ENCODE results near the gene HNRNPD.
"Not testable (repeated sequence)": the region's sequence is repeated elsewhere in the genome, so short reads cannot be mapped to it uniquely, and the experiment has no call there.

Gene HNRNPD

DNA sequence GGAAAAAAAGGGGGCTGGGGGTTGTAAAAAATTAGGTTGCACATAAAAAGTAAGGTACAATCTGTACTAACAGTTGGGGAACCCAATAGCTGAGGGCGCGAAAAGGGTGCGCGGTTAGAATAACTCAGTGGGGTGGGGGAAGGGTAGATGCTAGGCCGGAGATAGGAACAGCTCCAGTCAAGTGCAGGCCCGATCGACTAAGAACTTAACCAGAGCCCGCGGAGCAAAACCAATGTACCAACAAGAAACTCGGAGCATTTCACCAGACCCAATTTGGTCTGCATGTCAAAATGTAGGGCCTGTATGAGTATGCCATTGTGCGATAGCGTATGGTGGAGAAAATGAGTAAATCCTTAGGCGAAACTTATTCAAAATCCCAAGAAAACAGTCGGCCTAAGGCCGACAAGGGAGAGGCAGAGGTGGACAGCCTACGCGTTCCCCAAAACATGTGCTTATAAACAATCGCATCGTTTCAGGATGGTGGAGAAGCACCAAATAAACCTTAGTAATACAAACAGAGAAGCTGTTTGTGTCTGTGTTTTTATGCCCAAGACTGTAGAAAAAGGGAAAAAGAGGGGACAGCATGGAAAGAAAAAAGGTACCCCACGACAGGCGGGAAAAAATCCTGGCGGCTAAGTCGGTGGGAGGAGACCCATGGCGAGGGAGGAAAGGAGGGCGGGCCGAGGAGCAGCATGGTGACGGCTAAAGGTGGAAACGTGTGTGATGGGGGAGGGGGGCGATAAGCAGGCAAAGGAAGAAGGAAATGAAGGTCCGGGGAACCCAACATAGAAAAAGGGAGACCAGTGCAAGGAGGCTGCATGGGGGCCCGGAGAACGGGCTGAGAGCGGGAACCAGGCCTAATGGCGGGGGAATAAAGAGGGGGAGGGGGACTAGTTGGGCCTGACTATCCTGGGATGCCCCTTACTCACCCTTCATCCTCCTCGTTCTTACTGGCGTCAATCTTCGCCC lies 990 bp downstream of the HNRNPD start:
- peak overlapping the region; percentile 98 for H3K4ac ChIP-seq (ENCODE audit: low read depth, low read length)
- peaks cover 76% of the 10 kb centered on the region for H3K79me2 ChIP-seq (ENCODE audit: control insufficient read depth, insufficient read depth, low read length)
- peak overlapping the region; percentile 82 for H3K18ac ChIP-seq (ENCODE audit: low read length)
- peak overlapping the region; percentile 92 for H3K4me2 ChIP-seq (ENCODE audit: low read length)
- H3K27ac ChIP-seq (ENCODE audit: low read depth, low read length), result peak overlapping the region; percentile 89
- no CpG with 5 or more reads among the region's 37 CpGs for WGBS (ENCODE audit: extremely low coverage, insufficient coverage, low lambda C conversion rate)
- H4K5ac ChIP-seq (ENCODE audit: low read length), result peak overlapping the region; percentile 12
- peak; percentile 90 for DNase-seq
- H3K4me3 ChIP-seq (ENCODE audit: low read length), result peak overlapping the region; percentile 95
- H2AK5ac ChIP-seq (ENCODE audit: low read length), result peak overlapping the region; percentile 64
- peak overlapping the region; percentile 99 for H3K9ac ChIP-seq (ENCODE audit: low read length)
- H2BK5ac ChIP-seq (ENCODE audit: low read length), result peak overlapping the region; percentile 93
- H3K36me3 ChIP-seq (ENCODE audit: control insufficient read depth, insufficient read depth, low read length), result peaks cover 1% of the 10 kb centered on the region
- peak overlapping the region; percentile 61 for H2BK120ac ChIP-seq (ENCODE audit: low read depth, low read length)
- H3K23ac ChIP-seq (ENCODE audit: low read length), result peak overlapping the region; percentile 99
- H3K79me1 ChIP-seq (ENCODE audit: low read length), result peaks cover 4% of the 10 kb centered on the region
- H4K8ac ChIP-seq (ENCODE audit: low read depth, low read length), result no peak overlapping the region
- H3K27me3 ChIP-seq (ENCODE audit: insufficient read depth, low read length, poor library complexity), result no peaks in the 10 kb centered on the region
- peak overlapping the region; percentile 100 for H3K56ac ChIP-seq (ENCODE audit: low read length)
- peaks cover 5% of the 10 kb centered on the region for H3K4me1 ChIP-seq (ENCODE audit: control insufficient read depth, low read depth, low read length)
- H2BK15ac ChIP-seq (replicated peaks; ENCODE audit: low read depth), result no peak overlapping the region

DNA sequence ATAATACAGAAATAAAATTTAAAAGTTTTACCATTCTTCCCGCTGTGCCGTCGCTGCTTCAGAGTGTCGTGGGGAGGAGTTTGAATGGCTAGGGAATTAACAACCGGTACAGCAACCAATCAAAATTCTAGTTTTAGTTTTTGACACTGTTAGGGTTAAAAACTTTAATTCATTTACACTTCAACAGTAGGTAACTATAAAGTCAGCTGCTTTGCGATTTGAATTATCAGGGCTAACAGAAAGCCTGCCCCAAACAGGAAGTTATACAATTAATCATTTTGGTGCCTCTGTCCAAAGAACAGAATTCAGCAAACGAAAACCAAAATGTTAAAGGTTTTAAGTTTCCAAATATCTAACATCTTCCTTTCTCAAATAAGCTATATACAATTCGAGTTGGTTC lies 2.3 kb downstream of the HNRNPD start:
- H3K9ac ChIP-seq (ENCODE audit: low read length), result peak overlapping the region; percentile 99
- no peak for DNase-seq
- WGBS (ENCODE audit: extremely low coverage, insufficient coverage, low lambda C conversion rate), result no CpG with 5 or more reads among the region's 8 CpGs
- peaks cover 4% of the 10 kb centered on the region for H3K79me1 ChIP-seq (ENCODE audit: low read length)
- H4K5ac ChIP-seq (ENCODE audit: low read length), result no peak overlapping the region
- no peak overlapping the region for H4K8ac ChIP-seq (ENCODE audit: low read depth, low read length)
- H3K36me3 ChIP-seq (ENCODE audit: control insufficient read depth, insufficient read depth, low read length), result peaks cover 2% of the 10 kb centered on the region
- peaks cover 85% of the 10 kb centered on the region for H3K79me2 ChIP-seq (ENCODE audit: control insufficient read depth, insufficient read depth, low read length)
- no peak overlapping the region for H2AK5ac ChIP-seq (ENCODE audit: low read length)
- H3K4me2 ChIP-seq (ENCODE audit: low read length), result peak overlapping the region; percentile 92
- peaks cover 6% of the 10 kb centered on the region for H3K4me1 ChIP-seq (ENCODE audit: control insufficient read depth, low read depth, low read length)
- H3K23ac ChIP-seq (ENCODE audit: low read length), result no peak overlapping the region
- H2BK5ac ChIP-seq (ENCODE audit: low read length), result no peak overlapping the region
- peak overlapping the region; percentile 100 for H3K56ac ChIP-seq (ENCODE audit: low read length)
- H2BK120ac ChIP-seq (ENCODE audit: low read depth, low read length), result no peak overlapping the region
- no peaks in the 10 kb centered on the region for H3K27me3 ChIP-seq (ENCODE audit: insufficient read depth, low read length, poor library complexity)
- H3K27ac ChIP-seq (ENCODE audit: low read depth, low read length), result no peak overlapping the region
- no peak overlapping the region for H3K18ac ChIP-seq (ENCODE audit: low read length)
- peak overlapping the region; percentile 95 for H3K4me3 ChIP-seq (ENCODE audit: low read length)
- no peak overlapping the region for H3K4ac ChIP-seq (ENCODE audit: low read depth, low read length)
- no peak overlapping the region for H2BK15ac ChIP-seq (replicated peaks; ENCODE audit: low read depth)

DNA sequence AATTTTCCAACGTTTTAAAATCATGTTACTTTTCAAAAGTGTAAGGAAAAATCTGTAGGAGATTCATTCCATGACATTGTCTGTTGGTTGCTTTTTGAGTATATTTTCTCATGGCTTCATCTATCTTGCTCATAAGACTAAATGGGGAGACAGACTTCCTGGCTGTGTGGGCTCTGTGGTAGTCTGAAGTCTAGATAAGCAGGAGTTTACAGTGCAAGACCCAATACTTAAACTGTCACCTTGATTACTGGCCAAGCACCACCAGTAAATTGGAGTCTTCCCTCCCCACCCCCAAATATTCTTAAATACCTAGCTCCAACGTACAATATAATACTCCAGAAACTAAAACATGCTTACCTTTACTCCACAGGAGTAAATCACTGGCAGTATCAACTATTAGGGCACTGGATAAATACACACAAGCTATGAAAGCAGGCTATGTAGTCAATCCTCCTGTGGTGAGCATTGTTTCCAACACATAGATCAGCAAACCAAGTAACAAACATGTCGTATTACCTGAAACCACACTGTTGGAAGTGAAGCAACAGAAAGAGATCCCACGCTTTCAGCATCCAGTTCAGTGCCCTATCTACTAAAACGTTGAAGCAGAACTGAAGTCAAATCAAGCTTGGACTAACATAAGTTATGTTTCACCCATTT lies 6.2 kb downstream of the HNRNPD start:
- H3K23ac ChIP-seq (ENCODE audit: low read length), result no peak overlapping the region
- peak overlapping the region; percentile 0 for H3K4me2 ChIP-seq (ENCODE audit: low read length)
- peak overlapping the region; percentile 26 for H3K9ac ChIP-seq (ENCODE audit: low read length)
- H3K79me1 ChIP-seq (ENCODE audit: low read length), result no peaks in the 10 kb centered on the region
- H3K4me1 ChIP-seq (ENCODE audit: control insufficient read depth, low read depth, low read length), result peaks cover 2% of the 10 kb centered on the region
- H3K4ac ChIP-seq (ENCODE audit: low read depth, low read length), result no peak overlapping the region
- H3K79me2 ChIP-seq (ENCODE audit: control insufficient read depth, insufficient read depth, low read length), result peaks cover 90% of the 10 kb centered on the region
- no peak overlapping the region for H3K4me3 ChIP-seq (ENCODE audit: low read length)
- H2BK15ac ChIP-seq (replicated peaks; ENCODE audit: low read depth), result no peak overlapping the region
- no peak overlapping the region for H4K5ac ChIP-seq (ENCODE audit: low read length)
- H3K27me3 ChIP-seq (ENCODE audit: insufficient read depth, low read length, poor library complexity), result no peaks in the 10 kb centered on the region
- H2BK120ac ChIP-seq (ENCODE audit: low read depth, low read length), result no peak overlapping the region
- no peak overlapping the region for H2BK5ac ChIP-seq (ENCODE audit: low read length)
- DNase-seq, result no peak
- 100% methylated on average over 1 of the region's 5 CpGs for WGBS (ENCODE audit: extremely low coverage, insufficient coverage, low lambda C conversion rate)
- H3K56ac ChIP-seq (ENCODE audit: low read length), result peak overlapping the region; percentile 31
- H4K8ac ChIP-seq (ENCODE audit: low read depth, low read length), result no peak overlapping the region
- no peak overlapping the region for H2AK5ac ChIP-seq (ENCODE audit: low read length)
- peaks cover 2% of the 10 kb centered on the region for H3K36me3 ChIP-seq (ENCODE audit: control insufficient read depth, insufficient read depth, low read length)
- H3K18ac ChIP-seq (ENCODE audit: low read length), result no peak overlapping the region
- no peak overlapping the region for H3K27ac ChIP-seq (ENCODE audit: low read depth, low read length)

DNA sequence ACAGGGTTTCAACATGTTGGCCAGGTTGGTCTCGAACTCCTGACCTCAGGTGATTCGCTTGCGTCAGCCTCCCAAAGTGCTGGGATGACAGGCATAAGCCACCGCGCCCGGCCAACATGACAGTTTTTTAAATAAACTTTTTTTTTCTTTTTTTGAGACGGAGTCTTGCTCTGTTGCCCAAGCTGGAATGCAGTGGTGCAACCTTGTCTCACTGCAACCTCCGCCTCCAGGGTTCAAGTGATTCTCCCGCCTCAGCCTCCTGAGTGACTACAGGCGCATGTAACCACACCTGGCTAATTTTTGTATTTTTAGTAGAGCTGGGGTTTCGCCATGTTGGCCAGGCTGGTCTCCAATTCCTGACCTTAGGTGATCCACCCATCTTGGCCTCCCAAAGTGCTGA lies 7.4 kb downstream of the HNRNPD start:
- not testable (repeated sequence) for H2BK15ac ChIP-seq (replicated peaks; ENCODE audit: low read depth); H2BK120ac ChIP-seq (ENCODE audit: low read depth, low read length); H3K79me1 ChIP-seq (ENCODE audit: low read length); H3K56ac ChIP-seq (ENCODE audit: low read length); H4K5ac ChIP-seq (ENCODE audit: low read length); H3K23ac ChIP-seq (ENCODE audit: low read length); H3K4me2 ChIP-seq (ENCODE audit: low read length); H2AK5ac ChIP-seq (ENCODE audit: low read length); H4K8ac ChIP-seq (ENCODE audit: low read depth, low read length); H3K9ac ChIP-seq (ENCODE audit: low read length); H3K4me3 ChIP-seq (ENCODE audit: low read length); H2BK5ac ChIP-seq (ENCODE audit: low read length); H3K4ac ChIP-seq (ENCODE audit: low read depth, low read length); H3K18ac ChIP-seq (ENCODE audit: low read length); H3K36me3 ChIP-seq (ENCODE audit: control insufficient read depth, insufficient read depth, low read length); H3K4me1 ChIP-seq (ENCODE audit: control insufficient read depth, low read depth, low read length); H3K27ac ChIP-seq (ENCODE audit: low read depth, low read length); DNase-seq; H3K27me3 ChIP-seq (ENCODE audit: insufficient read depth, low read length, poor library complexity)
- WGBS (ENCODE audit: extremely low coverage, insufficient coverage, low lambda C conversion rate), result no CpG with 5 or more reads among the region's 11 CpGs
- H3K79me2 ChIP-seq (ENCODE audit: control insufficient read depth, insufficient read depth, low read length), result peaks cover 89% of the 10 kb centered on the region

DNA sequence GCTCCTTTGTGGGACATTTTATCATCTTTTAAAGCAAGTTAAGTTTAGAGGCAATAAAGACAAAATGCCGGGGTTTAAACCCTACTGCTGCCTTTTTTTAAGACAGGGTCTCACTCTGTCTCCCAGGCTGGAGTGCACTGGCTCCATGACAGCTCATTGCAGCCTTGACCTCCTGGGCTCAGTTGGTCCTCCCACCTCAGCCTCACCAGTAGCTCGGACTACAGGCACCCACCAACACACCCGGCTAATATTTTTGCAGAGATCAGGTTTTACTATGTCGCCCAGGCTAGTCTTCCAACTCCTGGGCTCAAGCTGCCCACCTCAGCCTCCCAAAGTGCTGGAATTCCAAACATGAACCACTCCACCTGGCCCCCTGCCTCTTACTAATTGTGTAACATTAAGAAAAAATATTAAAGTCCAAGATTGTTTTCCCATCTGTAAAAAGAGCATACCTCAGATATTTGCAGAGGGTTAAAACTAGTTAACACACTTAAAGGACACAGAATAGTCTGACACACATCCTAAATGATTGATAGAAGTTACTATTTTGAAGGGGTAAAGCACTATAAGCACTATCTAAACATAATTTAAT lies 9.8 kb downstream of the HNRNPD start:
- H3K79me1 ChIP-seq (ENCODE audit: low read length), result no peaks in the 10 kb centered on the region
- no peak overlapping the region for H4K8ac ChIP-seq (ENCODE audit: low read depth, low read length)
- H3K4me1 ChIP-seq (ENCODE audit: control insufficient read depth, low read depth, low read length), result peaks cover 2% of the 10 kb centered on the region
- H2BK120ac ChIP-seq (ENCODE audit: low read depth, low read length), result no peak overlapping the region
- H2BK15ac ChIP-seq (replicated peaks; ENCODE audit: low read depth), result no peak overlapping the region
- H3K4ac ChIP-seq (ENCODE audit: low read depth, low read length), result no peak overlapping the region
- H2BK5ac ChIP-seq (ENCODE audit: low read length), result no peak overlapping the region
- peaks cover 2% of the 10 kb centered on the region for H3K36me3 ChIP-seq (ENCODE audit: control insufficient read depth, insufficient read depth, low read length)
- DNase-seq, result no peak
- no CpG with 5 or more reads among the region's 4 CpGs for WGBS (ENCODE audit: extremely low coverage, insufficient coverage, low lambda C conversion rate)
- no peak overlapping the region for H3K56ac ChIP-seq (ENCODE audit: low read length)
- H3K4me2 ChIP-seq (ENCODE audit: low read length), result no peak overlapping the region
- H3K79me2 ChIP-seq (ENCODE audit: control insufficient read depth, insufficient read depth, low read length), result peaks cover 80% of the 10 kb centered on the region
- no peak overlapping the region for H3K18ac ChIP-seq (ENCODE audit: low read length)
- no peak overlapping the region for H3K4me3 ChIP-seq (ENCODE audit: low read length)
- H4K5ac ChIP-seq (ENCODE audit: low read length), result no peak overlapping the region
- H3K27ac ChIP-seq (ENCODE audit: low read depth, low read length), result no peak overlapping the region
- H3K23ac ChIP-seq (ENCODE audit: low read length), result no peak overlapping the region
- no peaks in the 10 kb centered on the region for H3K27me3 ChIP-seq (ENCODE audit: insufficient read depth, low read length, poor library complexity)
- H3K9ac ChIP-seq (ENCODE audit: low read length), result no peak overlapping the region
- no peak overlapping the region for H2AK5ac ChIP-seq (ENCODE audit: low read length)

Measured in mesendoderm (in vitro differentiated cells).